ENCODE measurements around the gene SCLY.
A peak's percentile ranks its signal among the peaks of the same experiment; 100 is the strongest.

SCLY gene

DNA sequence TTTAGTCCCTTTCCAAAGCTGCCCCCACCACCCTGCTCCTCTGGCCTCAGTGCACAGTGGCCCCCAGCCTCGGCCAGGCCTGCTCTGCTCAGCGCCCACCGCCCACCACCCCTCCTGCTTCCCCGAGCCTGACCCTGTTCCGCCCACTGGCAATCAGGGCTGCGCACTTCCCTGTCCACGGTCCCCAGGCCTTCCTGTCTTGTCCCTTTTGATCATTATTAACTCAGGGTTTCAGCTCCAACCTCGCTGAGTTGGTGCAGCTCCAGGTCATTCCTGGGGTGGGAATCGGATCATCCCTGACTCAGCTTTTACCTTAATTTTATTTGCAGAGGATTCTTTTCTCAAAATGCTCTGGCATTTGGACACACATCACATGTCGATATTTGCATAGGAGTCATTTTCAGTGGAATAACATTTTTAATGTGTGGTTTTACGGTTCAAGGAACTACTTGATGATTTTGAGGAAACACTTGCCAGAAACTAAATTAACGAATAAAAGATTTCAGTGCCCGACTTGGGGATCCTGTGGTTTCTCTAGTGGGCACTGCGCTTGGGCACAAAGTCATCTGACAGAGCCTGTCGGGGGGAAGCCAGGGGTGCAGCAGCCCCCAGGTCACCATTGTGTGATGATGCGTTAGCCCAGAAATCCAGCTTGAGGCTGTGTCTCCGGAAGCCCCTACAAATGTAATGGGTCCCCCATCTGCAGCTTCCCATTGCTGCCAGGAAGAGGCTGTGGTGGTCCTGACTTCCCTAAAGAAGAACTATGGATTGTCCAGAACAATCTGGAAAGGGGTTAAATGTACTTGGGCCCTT, 38.3 kb downstream of the SCLY start:
- DNase-seq: no peak

DNA sequence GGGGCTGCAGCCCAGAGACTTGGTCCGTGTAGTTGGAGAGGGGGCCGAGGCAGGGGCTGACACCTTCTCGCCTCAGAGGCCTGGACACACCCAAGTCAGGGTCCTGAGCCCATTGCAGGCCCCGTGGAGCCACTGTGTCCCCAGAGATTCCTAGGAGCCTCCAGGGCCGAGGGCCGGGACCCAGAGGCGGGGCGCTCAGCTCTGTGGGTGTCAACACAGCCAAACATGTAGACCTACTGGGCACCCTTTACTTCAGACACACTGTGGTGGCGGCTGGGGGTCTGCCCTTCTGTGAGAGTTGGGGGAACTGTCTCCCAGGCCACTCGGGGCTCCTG, 38.9 kb downstream of the SCLY start:
- DNase-seq: no peak

DNA sequence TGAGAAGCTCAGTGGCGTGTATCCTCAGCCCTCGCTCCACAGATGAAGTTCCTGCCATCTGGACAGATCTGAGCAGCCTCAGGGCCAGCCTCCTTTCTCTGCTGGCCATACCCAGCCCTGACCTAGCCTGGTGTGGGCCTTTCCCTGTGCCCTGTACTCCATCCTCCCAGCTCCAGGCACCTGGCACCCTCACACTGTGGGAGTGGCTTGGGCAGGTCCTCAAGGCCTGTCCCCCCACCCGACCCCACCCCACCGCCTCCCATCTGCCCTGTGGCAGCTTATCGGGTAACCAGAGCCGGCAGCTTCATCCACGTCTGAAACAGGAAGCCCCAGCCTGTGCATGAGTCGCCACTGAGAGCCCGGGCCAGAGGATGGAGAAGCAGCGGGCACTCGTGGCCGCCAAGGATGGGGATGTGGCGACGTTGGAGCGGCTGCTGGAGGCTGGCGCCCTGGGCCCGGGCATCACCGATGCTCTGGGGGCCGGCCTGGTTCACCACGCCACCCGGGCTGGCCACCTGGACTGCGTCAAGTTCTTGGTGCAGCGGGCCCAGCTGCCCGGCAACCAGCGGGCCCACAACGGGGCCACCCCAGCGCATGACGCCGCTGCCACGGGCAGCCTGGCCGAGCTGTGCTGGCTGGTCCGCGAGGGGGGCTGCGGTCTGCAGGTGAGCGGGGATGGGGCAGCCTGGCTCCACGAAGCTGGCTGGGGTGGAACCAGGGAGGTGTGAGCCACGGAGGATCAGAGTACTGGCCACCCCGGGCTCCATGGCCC, 39.4 kb downstream of the SCLY start, which contains the start of gene ESPNL:
Gene ESPNL, plus strand, starts transcription at position 292 of the 772 bp plus-strand sequence. Its CDS starts 80 bp downstream, at position 372.
- no peak for DNase-seq

DNA sequence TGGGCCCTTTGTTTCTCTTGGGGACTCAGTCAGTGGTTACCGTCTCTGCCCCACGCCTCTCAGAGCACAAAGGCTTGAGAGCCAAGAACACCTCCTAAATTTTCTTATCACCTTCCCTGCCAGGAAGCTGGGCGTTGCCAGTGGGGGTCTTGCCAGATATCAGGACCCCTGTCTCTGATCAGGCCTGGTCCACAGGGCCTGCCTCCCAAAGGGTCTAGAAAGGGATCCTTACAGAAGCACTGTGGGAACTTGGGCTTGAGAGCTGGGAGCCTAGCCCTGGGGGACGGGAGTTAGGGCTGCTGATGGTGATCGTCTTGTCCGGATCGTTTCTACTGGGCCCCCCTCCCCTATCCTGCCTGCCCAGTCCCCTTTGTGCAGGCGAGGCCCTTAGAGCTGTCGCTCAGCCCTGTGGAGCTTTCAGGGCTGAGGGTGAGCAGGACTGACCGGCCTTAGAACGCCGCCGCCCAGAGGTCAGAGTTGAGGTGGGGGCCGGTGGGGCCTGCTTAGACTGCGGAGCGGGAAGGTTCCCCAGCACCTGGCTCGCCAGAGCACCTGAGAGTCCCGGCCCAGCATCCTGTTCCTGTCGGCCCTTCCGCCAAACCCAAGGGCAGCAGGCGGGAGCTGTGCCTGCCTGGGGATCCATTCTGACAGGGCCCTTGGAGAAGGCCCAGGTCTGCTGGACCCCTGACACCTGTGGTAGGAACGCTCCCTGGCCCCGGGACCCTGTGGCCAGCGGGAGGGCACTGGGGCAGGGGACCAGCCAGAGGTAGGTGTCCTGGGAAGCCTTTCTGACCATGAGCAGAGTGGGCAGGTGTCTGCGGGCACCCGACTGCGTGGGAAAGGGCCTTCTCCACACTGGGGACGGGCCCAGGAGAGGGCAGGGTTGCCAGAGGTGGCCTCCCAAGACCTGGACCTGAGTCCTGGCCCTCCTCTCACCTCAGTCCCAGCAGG, 40.3 kb downstream of the SCLY start:
- DNase-seq: no peak

DNA sequence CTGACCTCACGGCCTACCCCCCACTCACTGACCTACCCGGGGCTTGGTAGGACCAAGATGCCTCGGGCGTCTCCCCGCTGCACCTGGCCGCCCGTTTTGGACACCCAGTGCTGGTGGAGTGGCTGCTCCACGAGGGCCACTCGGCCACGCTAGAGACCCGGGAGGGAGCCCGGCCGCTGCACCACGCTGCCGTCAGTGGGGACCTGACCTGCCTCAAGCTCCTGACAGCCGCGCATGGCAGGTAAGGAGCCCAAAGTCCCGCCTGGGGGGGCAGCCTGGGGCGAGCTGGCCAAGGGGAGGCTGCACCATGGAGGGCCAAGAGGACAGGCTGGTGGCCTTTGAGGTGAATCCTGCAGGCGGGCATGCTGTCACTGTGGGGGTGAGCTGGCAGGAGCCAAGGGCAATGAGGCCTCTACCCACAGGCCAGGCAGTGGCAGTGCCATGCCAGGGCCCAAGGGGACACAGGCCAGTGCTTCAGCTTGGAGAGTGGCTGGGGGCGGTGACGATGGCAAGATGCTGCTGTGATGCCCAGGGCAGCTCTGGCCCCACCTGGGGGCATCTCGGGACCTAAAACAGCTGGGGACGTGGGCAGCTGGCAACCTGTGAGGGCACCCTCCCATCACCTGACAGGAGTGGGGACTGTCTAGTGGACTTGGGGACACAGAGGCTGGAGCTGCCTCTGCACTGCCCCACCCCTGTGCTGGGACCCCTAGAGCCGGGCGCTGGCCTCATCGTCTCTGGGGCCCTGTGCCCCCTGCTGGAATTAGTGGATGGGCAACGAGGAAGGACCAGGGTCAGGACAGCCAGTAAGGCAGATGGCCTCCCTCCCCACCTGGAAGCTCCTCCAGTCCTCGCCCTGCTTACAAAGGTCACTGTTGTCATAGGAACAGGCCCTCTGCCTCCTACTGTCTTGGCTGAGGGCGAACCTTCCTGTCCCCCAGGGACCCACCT, 41.4 kb downstream of the SCLY start:
- DNase-seq: no peak

DNA sequence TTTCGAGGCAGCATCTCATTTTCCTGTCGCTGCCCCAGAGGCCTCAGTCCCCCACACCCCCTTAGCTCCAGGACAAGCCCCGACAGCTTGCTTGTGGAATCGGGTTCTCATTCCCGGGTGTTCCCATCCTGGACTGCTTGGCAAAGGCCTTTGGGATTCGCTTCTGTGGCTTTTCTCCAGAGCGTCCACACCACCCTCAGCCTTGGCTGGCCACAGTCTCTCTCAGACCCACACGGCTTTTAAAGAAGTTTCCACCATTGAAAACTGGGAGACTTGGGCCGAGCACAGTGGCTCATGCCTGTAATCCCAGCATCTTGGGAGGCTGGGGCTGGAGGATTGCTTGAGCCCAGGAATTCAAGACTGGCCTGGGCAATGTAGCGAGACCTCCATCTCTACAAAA, 42.1 kb downstream of the SCLY start:
- no peak for DNase-seq

DNA sequence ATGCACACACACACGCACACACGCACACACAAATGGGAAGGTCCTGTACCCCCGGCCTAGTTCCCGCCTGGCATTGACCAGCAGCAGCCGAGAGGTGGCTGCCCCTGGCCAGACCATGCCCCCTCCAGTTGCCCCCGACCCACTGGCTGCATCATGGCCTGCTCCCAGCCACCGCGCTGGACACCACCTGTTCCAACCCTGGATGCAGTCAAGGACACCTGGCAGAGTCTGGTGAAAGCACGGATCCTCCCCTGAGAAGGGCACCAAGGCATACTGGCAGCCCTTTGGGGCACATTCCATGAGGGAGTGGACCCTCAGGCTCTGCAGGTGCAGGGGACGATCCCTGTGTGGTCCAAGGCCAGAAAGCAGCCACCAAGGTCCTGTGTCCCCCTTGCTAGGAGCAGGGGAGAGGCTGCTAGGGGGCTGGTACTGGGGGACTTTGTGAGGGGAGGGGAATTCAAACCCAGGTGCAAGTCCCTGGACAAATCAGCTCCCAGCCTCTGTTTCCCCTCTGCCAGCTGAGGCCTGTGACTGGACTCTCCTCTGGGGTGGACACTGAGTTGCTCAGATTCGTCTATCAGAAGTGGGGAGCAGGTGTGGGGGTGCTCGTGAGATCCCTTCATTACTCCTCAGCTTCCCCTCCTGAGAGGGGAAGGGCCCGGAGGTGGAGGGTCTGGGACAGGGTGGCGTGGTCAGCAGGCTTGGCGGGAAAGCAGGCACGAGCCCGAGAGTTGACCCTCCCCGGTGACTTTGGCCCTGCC, 42.8 kb downstream of the SCLY start:
- no peak for DNase-seq

DNA sequence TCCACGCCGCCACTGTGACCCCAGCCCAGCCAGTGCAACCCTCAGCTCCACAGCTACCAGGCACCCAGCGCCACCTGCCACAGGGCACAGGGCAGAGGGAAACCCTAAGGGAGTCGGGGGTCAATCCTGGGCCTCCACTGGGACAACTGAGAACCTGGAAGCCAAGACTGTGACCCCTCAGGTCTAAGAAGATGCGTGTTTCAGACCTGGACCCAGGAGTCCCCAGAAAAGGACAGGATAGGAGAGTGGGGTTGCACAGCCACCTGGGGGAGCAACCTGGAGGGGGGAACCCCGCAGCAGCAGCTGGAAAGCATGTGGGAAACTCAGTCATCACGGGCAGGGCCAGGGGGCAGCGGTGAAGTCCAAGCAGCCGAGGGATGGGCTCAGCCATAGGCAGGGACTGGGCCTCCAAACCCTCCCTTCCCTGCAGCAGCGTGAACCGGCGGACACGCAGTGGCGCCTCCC, 43.5 kb downstream of the SCLY start:
- no peak for DNase-seq

DNA sequence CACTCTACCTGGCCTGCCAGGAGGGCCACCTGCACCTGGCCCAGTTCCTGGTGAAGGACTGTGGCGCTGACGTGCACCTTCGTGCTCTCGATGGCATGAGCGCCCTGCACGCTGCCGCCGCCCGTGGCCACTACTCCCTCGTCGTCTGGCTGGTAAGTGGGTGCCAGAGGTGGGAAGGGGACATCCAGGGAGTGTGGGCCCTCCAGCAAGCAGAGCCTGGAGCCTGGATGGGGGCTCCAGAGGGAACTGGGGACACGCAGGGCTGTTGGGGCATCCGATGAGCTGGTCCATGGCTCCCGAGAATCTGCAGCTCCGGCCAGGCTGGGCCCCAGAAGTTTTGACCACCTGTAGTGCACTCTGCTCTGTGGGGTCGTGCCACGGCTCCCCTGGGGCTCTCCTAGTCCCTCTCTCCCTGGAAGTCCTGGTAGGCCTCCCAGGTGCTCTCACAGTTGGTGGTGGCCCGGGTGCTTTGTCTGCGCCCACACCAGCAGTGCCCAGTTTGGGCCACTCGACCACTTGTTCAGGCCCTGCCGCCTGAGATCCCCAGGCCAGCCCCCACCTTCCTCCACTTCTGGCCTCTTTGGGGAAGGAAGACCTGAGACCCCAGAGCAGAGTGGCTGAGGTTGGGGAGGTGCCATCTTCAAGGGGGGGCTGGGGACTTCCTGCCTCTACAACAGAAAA, 44.0 kb downstream of the SCLY start:
- peak; percentile 20 for DNase-seq

DNA sequence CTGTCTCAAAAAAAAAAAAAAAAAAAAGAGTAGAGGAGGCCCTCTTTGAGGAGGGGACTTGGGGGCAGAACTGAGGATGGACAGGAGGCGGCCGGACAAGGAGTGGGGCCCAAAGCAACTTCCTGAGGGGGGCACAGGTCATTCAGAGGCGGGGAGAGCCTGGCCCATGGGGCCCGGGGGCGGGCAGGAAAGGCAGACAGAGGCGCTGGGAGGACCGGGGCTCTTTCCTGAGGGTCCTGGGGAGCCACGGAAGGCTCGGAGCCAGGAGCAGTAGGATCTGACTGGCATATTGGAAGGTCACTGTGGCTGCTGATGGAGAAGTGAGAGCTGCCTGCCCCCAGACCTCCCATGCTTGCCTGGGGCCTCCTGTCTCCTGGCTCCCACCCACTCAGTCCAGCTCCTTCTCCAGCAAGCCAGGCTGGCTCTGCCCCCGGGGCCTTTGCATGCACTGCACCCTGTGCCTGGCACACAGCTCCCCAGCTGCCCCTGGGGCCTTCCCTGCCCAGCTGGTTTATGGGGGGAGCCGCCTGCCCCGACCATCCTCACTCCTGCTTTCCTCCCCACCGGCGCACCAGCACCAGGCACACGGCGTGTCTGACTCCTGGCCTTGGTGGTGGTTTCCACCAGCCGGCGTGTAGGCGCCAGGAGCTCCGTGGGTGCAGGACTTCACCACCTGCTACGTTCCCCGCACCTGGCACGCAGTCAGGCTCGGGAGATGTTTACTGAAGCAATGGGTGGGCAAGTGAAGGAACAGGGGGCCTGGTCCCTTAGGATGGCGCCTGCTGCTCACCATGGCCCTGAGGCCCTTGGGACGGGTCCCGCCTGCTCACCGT, 44.9 kb downstream of the SCLY start:
- peak; percentile 23 for DNase-seq

DNA sequence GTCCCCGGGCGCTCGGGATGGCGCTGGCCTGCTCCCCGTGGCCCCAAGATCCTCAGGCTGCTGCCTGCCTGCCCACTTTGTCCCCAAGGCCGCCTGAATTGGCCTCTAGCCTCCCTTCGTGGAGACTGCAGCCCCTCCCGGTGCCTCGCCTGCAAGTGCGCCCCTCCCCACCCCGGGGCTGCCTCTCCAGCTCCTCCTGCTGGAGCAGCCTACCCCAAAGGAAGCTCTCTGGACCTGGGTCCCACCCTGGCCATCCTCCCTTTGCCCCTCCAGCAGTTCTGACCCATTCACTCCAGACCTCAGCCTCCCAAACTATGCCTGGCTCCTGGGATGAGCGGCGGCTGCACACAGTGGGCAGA, 45.5 kb downstream of the SCLY start:
- DNase-seq: peak; percentile 23

DNA sequence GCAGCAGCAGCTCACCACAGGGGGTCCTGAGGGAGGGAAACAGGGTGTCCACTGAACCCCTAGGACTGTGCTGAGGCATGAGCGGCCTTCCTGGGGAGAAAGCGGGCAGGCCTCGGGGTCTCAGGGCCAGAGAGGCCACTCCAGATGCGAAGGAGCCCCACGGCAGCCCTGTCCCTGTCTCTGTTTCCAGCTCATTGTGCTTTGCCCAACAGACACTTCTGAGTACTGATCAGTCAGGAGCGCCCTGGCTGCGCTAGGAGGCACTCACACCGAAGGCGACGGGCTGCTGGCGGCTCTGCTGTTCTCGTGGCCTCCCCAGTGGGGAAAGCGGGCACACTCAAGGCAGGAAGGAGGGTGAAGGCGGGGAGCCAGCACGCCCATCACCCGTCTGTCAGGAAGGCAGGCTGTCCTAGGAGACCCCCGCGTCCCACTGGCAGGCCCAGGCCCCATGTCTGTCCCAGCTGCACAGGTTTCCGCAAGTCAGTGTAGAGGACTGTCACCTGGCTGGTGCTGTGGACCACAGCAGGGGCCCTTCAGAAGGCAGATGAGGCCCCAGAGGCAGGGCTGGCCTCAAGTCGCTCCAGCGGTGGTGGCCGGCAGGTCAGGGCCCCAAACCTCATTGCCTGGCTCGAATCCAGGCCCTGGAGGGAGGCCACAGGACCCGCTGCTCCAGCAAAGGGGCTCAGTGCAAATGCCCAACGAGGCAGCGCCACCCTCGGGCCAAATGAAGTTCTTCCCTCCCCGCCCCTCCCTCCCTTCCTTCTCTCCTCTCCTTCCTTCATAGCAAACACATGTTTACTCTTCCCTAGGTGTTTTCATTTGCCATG, 46.1 kb downstream of the SCLY start:
- peak; percentile 21 for DNase-seq

DNA sequence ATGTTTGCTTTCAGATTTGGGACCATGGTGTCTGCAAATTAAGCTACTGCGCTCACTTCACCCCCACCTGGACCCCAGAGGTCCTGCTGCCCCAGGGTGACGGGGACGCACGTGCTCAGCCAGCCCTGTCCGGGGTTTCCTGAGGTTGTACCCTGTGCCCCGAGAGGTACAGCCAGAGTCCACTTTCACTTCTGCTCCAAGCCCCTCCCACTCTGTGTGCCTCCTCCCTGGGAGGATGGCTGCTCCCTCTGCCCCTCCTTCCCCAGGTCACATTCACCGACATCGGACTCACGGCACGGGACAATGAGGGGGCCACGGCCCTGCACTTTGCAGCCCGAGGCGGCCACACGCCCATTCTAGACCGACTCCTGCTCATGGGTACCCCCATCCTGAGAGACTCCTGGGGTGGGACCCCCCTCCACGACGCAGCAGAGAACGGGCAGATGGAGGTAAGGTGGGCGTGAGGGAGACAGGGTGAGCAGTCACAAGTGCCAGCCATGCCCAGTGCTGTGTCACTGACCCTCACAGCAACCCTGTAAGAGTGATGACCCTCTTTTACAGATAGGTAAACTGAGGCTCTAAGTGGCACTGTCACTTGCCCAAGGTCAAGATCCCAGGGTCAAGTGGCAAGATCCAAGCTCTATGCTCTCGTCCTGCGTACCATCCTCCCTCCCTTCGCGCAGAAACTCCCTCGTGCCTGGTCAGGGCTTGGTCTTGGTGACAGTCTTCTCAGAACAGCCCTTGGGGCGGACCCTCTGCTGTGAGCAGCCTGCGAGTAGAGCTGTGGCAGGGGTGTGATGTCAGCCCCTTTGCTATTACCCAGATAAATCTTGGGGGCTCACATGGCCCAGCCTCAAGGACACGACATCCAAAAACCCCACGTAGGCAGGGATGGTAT, 47.0 kb downstream of the SCLY start:
- peak; percentile 25 for DNase-seq

DNA sequence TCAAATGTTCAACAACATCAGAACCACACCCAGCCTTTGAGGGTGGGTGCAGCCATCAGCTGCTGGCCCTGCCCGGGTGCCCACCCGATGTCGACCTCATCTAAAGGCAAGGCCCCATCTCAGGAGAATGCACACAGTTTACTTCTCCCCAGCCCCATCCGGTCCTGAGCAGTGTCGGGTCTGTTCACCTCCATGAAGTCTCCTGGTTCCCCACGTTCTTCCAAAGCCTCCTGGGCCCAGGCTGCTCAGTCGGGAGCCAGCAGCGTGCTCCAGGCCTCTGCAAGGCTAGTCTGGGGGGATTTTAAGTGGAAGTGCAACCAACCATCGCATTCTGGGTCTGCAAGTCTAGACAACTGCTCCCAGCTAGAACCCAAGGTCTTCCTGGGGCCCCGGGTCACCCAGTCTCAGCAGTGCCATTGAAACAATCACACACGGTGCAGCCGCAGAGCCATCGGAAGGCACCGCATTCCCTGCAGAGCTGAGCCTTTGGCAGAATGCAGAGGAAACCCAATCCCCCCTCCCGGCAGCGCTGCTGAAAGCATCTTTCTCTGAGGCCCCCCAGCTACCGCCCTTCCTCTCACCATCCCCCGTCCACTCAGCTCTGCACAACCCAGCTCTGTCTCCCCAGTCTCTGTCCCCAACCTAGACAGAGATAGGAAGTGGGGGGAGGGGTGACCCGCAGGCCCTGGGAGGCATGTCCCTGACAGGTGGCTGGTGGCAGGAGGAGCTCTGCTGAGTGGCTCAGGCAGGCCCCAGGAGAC, 47.8 kb downstream of the SCLY start:
- peak; percentile 26 for DNase-seq

DNA sequence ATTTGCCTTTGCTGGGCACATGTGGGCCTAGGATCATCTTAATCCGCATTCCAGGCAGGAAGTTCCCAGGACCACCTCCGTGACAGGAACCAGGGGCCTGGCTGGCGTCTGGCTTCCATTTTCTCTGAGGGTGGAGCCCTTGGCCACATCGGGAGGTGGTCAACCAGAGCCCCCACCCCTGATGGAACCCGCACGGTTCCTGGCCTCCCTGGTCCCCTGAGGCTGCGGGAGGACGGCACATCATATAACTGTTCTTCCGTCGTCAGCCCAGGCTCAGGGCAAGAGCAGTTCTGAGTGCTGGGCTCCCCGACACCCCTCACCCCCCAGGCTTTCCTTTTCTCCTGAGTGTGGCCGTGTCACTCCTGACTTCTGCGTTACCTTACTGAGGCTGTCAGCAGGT, 52.8 kb downstream of the SCLY start:
- no peak for DNase-seq

DNA sequence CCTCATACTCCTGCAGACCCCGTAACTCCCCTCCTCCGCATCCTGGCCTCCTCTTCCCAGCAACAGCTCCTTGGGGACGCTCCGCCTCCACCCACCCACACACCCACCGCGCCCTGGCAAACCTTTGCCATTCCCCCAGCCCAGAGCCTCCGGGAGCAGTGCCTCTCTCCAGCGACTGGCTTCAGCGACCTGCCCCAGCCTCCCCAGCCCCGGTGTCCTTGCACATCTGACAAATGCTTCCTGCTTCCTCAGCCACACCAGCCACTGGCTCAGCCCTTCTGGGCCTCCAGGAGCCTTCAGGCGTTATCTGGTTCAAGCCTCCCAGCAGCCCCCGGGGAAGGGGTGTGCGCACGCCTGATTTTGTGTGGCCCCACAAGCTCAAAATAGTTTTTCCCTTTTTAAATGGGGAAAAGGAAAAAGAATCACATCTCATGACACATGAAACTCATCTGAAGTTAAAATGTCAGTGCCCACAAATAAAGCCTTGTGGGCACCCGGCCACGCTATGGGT, 53.6 kb downstream of the SCLY start:
- no peak for DNase-seq

All from activated CD4-positive, CD25-positive, alpha-beta regulatory T cell treated with anti-CD3 and anti-CD28 coated beads, Interleukin-2, amount 50 U/mL, for 72 hours (primary cell).